Neural cell (in vitro differentiated cells): ENCODE measurements around the gene PRKAA2. TPM values are rescaled to one million over a fixed set of nuclear protein-coding genes. Genes with fewer than 3 reads are reported as not detected.

ENCODE experiments used
- H2AFZ ChIP-seq: fragments of 200-600, 300-800 bp; sonication (generic), shearing (Covaris generic); 2 replicates; pipeline ENCODE4 v1.6.0; 2014; ENCODE audit warnings: low read depth, mild to moderate bottlenecking, antibody characterized with exemption, low read length, moderate library complexity
- H3F3A ChIP-seq: fragments of 200-600 bp; shearing (Covaris generic); 2 replicates; pipeline ENCODE4 v1.6.1; 2016; ENCODE audit warnings: mild to moderate bottlenecking, moderate library complexity, mixed read lengths, antibody characterized with exemption, low read length; ENCODE audit not compliant: insufficient read depth, poor library complexity, severe bottlenecking
- H3K27ac ChIP-seq: fragments of 200-600, 300-800 bp; sonication (generic), shearing (Covaris generic); 2 replicates; pipeline ENCODE4 v1.5.1; 2014; ENCODE audit warnings: mild to moderate bottlenecking, low read length, moderate library complexity
- H3K27me3 ChIP-seq: fragments of 300-800, 200-600 bp; sonication (generic), shearing (Covaris generic); 2 replicates; pipeline ENCODE4 v1.6.0; 2014; ENCODE audit warnings: mild to moderate bottlenecking, low read depth, low read length, moderate library complexity; ENCODE audit not compliant: insufficient read depth
- H3K36me3 ChIP-seq: fragments of 300-800, 200-600 bp; sonication (generic), shearing (Covaris generic); 2 replicates; pipeline ENCODE4 v1.5.1; 2014; ENCODE audit warnings: mild to moderate bottlenecking, antibody characterized with exemption, low read length, moderate library complexity; ENCODE audit not compliant: insufficient read depth
- H3K4me2 ChIP-seq: fragments of 300-800, 200-600 bp; sonication (generic), shearing (Covaris generic); 2 replicates; pipeline ENCODE4 v1.6.0; 2014; ENCODE audit warnings: mild to moderate bottlenecking, low read length
- H3K4me3 ChIP-seq: fragments of 300-800, 200-600 bp; sonication (generic), shearing (Covaris generic); 2 replicates; pipeline ENCODE4 v1.5.1; 2014; ENCODE audit warnings: mild to moderate bottlenecking, low read length, moderate library complexity
- H3K79me2 ChIP-seq: fragments of 200-600 bp; shearing (Covaris generic); replicated peaks from 2 replicates; pipeline ENCODE4 v1.6.0; 2014; ENCODE audit warnings: mild to moderate bottlenecking, low read length, moderate library complexity; ENCODE audit not compliant: insufficient read depth
- H3K9ac ChIP-seq: fragments of 300-800, 200-600 bp; sonication (generic), shearing (Covaris generic); 2 replicates; pipeline ENCODE4 v1.6.1; 2016; ENCODE audit warnings: mild to moderate bottlenecking, low read length, mixed read lengths
- H3K9me2 ChIP-seq: fragments of 200-600 bp; shearing (Covaris generic); 2 replicates; pipeline ENCODE4 v1.6.1; 2016; ENCODE audit warnings: mild to moderate bottlenecking, low read length, mixed read lengths; ENCODE audit not compliant: insufficient read depth
- H3K9me3 ChIP-seq: fragments of 200-600, 300-800 bp; sonication (generic), shearing (Covaris generic); 2 replicates; pipeline ENCODE4 v1.6.1; 2016; ENCODE audit warnings: mild to moderate bottlenecking, mixed run types, low read length, moderate library complexity, mixed read lengths
- H4K20me1 ChIP-seq: fragments of 200-600 bp; shearing (Covaris generic); 2 replicates; pipeline ENCODE4 v1.6.1; 2016; ENCODE audit warnings: mild to moderate bottlenecking, mixed run types; ENCODE audit not compliant: insufficient read depth
- CTCF ChIP-seq: fragments of 450-650 bp; IDR thresholded peaks from 2 replicates; pipeline ENCODE4 v1.5.1; 2014; ENCODE audit warnings: antibody characterized with exemption, mild to moderate bottlenecking, moderate library complexity; ENCODE audit not compliant: poor library complexity, severe bottlenecking
- EP300 ChIP-seq: fragments of 450-650 bp; conservative IDR thresholded peaks from 2 replicates; pipeline ENCODE4 v1.6.1; 2014; ENCODE audit warnings: antibody characterized with exemption, mild to moderate bottlenecking, moderate library complexity; ENCODE audit not compliant: poor library complexity, severe bottlenecking
- EZH2 ChIP-seq: fragments of 200-600, 300-800 bp; shearing (Covaris generic), sonication (generic); IDR thresholded peaks from 2 replicates; pipeline ENCODE4 v1.6.1; 2014; ENCODE audit warnings: antibody characterized with exemption, low read length, borderline replicate concordance, mild to moderate bottlenecking; ENCODE audit not compliant: insufficient read depth, poor library complexity, severe bottlenecking
- MXI1 ChIP-seq: fragments of 450-650 bp; conservative IDR thresholded peaks from 2 replicates; pipeline ENCODE4 v1.6.1; 2014; ENCODE audit warnings: antibody characterized with exemption, mild to moderate bottlenecking; ENCODE audit not compliant: poor library complexity, severe bottlenecking
- POLR2AphosphoS5 ChIP-seq: IDR thresholded peaks from 2 replicates; pipeline ENCODE4 v1.6.1; 2012
- RAD21 ChIP-seq: fragments of 450-650 bp; conservative IDR thresholded peaks from 2 replicates; pipeline ENCODE4 v1.6.1; 2014; ENCODE audit warnings: antibody characterized with exemption, mild to moderate bottlenecking, moderate library complexity
- SMC3 ChIP-seq: fragments of 450-650 bp; conservative IDR thresholded peaks from 2 replicates; pipeline ENCODE4 v1.6.1; 2014; ENCODE audit warnings: antibody characterized with exemption, mild to moderate bottlenecking, moderate library complexity; ENCODE audit not compliant: poor library complexity
- TAF1 ChIP-seq: IDR thresholded peaks from 2 replicates; pipeline ENCODE4 v1.6.1; 2012; ENCODE audit warnings: low read depth
- polyA plus RNA-seq: library from polyadenylated mRNA; depleted of rRNA; stranded (reverse); fragments of >200 nt; gene quantifications from 2 replicates; pipeline ENCODE4 v1.2.3, GENCODE V29; 2014
- TF ChIP-seq, protein P1 (sequence below): IDR thresholded peaks from 2 replicates; pipeline ENCODE4 v1.6.1; 2012; ENCODE audit warnings: borderline replicate concordance

PRKAA2 gene
- polyA plus RNA-seq, 1 donor from 2014 or later = 20.0 TPM

GRCh38 chr1:56648546-56648945 is 3.4 kb downstream of the PRKAA2 start:
- H3K27me3 ChIP-seq = no peaks in the 10 kb centered on the region
- no peak overlapping the region for H3K27ac ChIP-seq
- no peaks in the 10 kb centered on the region for H3K9me2 ChIP-seq
- no peaks in the 10 kb centered on the region for H3K36me3 ChIP-seq
- H4K20me1 ChIP-seq = no peaks in the 10 kb centered on the region
- H3F3A ChIP-seq = no peaks in the 10 kb centered on the region
- H3K4me3 ChIP-seq = no peak overlapping the region
- no peaks in the 10 kb centered on the region for H3K9me3 ChIP-seq
- no peak overlapping the region for H2AFZ ChIP-seq
- TF ChIP-seq MXI1 = no peak
- TF ChIP-seq EP300 = no peak
- no peak for TF ChIP-seq CTCF
- TF ChIP-seq, protein P1, sequence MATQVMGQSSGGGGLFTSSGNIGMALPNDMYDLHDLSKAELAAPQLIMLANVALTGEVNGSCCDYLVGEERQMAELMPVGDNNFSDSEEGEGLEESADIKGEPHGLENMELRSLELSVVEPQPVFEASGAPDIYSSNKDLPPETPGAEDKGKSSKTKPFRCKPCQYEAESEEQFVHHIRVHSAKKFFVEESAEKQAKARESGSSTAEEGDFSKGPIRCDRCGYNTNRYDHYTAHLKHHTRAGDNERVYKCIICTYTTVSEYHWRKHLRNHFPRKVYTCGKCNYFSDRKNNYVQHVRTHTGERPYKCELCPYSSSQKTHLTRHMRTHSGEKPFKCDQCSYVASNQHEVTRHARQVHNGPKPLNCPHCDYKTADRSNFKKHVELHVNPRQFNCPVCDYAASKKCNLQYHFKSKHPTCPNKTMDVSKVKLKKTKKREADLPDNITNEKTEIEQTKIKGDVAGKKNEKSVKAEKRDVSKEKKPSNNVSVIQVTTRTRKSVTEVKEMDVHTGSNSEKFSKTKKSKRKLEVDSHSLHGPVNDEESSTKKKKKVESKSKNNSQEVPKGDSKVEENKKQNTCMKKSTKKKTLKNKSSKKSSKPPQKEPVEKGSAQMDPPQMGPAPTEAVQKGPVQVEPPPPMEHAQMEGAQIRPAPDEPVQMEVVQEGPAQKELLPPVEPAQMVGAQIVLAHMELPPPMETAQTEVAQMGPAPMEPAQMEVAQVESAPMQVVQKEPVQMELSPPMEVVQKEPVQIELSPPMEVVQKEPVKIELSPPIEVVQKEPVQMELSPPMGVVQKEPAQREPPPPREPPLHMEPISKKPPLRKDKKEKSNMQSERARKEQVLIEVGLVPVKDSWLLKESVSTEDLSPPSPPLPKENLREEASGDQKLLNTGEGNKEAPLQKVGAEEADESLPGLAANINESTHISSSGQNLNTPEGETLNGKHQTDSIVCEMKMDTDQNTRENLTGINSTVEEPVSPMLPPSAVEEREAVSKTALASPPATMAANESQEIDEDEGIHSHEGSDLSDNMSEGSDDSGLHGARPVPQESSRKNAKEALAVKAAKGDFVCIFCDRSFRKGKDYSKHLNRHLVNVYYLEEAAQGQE = no peak
- TF ChIP-seq EZH2 = no peak
- TF ChIP-seq RAD21 = no peak
- no peak for TF ChIP-seq POLR2AphosphoS5
- TF ChIP-seq SMC3 = no peak
- TF ChIP-seq TAF1 = no peak
- H3K4me2 ChIP-seq = no peak overlapping the region
- H3K9ac ChIP-seq = no peak overlapping the region
- H3K79me2 ChIP-seq = peaks cover 29% of the 10 kb centered on the region

DNA sequence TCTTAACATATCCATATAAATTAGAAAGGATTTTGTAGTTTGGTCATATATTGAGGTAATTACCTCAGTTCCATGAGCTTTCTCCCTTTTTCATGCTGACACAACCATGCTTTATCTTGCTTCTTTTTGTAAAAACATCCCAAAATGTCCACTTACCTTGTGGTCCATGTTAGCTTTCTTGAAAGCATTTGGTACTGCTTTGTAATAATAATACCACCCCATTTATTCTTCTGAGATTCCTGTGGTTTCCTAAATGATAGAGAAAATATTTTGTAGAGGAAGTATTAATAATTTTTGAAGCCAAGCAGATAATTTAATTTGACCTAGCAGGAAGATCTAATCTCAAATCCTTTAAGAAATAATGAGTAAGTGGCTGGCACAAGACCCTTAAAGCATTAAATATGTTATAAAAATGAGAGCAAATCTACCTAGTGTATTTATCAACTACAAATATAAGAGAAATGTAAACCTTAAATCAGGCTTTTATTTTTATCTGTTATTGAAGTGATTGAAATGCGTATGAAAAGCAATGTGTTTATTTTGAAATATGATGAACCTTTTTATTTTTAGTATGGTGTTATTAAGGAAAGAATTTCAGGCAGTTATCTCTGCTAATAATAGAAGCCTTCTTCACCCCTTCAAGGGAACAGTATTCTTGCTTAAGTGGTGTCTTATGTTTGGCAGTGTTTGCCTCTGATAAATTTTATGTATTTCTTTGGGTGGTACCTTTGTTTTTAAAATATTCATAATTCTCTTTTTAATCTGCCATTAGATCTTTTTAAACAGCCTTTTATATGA is 9.2 kb downstream of the PRKAA2 start:
- Histone ChIP-seq H3K36me3 (no peaks in the 10 kb centered on the region), H4K20me1 (no peaks in the 10 kb centered on the region), H3F3A (no peaks in the 10 kb centered on the region), H3K9ac (no peak overlapping the region), H3K4me3 (no peak overlapping the region), H2AFZ (no peak overlapping the region), H3K27ac (no peak overlapping the region), H3K79me2 (peaks cover 15% of the 10 kb centered on the region), H3K27me3 (no peaks in the 10 kb centered on the region), H3K9me3 (peaks cover 9% of the 10 kb centered on the region), H3K4me2 (no peak overlapping the region), H3K9me2 (no peaks in the 10 kb centered on the region)
- TF ChIP-seq EZH2 (no peak), TAF1 (no peak), CTCF (no peak), EP300 (no peak), RAD21 (no peak), POLR2AphosphoS5 (no peak), SMC3 (no peak), MXI1 (no peak)
- TF ChIP-seq, protein P1 = no peak
